HCT116 (cell line): ENCODE results near the gene CDH23. TPM values are rescaled to one million over a fixed set of nuclear protein-coding genes. Genes with fewer than 3 reads are reported as not detected.

Experiments used
- ATAC-seq: fragments of 200-7000 bp; cut with Tn5 transposase; 2 replicates; pipeline ENCODE4 v1.9.1; 2020; ENCODE audit warnings: mild to moderate bottlenecking, moderate library complexity
- BruUV-seq: library from RNA; stranded (reverse); fragments of 400-500 nt; replicated peaks from 2 replicates; lab custom pipeline; 2021; lab: Mats Ljungman, UMichigan
- CTCF ChIA-PET: fragments of 300-600 bp; sonication (Branson Sonifier 250); formaldehyde crosslinking; loops from one replicate; lab custom pipeline; 2021; ENCODE audit warnings: antibody characterized with exemption; lab: Charles Lee
- POLR2A ChIA-PET: fragments of 300-600, 350-600 bp; sonication (Branson Sonifier 250); formaldehyde crosslinking; loops from one replicate; lab custom pipeline; 2021; ENCODE audit warnings: antibody characterized with exemption; lab: Charles Lee
- RAD21 ChIA-PET, 2 experiments: fragments of 300-600 bp; sonication (Branson Sonifier 250); formaldehyde crosslinking; loops; one replicate each; lab custom pipeline; 2023; ENCODE audit warnings: low total read pairs in 2 of 2; ENCODE audit not compliant: uncharacterized antibody in 2 of 2, unreplicated experiment in 2 of 2, low non-redundant PET in 1 of 2; lab: Charles Lee
- DNase-seq: peaks from one replicate; pipeline ENCODE4 v3.0.0-alpha.2; 2010; ENCODE audit warnings: low read depth, low spot score
- H2AFZ ChIP-seq: fragments of 200-600 bp; shearing (Covaris generic), sonication (generic); 2 replicates; pipeline ENCODE4 v1.6.1; 2017; ENCODE audit warnings: low read depth, mixed run types, mixed read lengths, antibody characterized with exemption, low read length; ENCODE audit not compliant: poor library complexity, severe bottlenecking
- H3K27ac ChIP-seq: 2 replicates; pipeline ENCODE4 v1.5.1; 2012; ENCODE audit warnings: low read depth, low read length
- H3K27me3 ChIP-seq: fragments of 200-600 bp; sonication (generic); 2 replicates; pipeline ENCODE4 v1.6.1; 2016; ENCODE audit warnings: mixed run types, low read length, mixed read lengths; ENCODE audit not compliant: insufficient read depth
- H3K36me3 ChIP-seq, 2 experiments: fragments of 200-500 bp in 1 of 2; fragments of 200-600 bp in 1 of 2; sonication (Bioruptor generic) in 1 of 2; sonication (generic) in 1 of 2; 2 replicates each; pipeline versions ENCODE4 v1.5.1 to v1.6.1; 2014 to 2016; ENCODE audit warnings: low read length in 2 of 2, inconsistent platforms in 1 of 2, mixed read lengths in 1 of 2, mixed run types in 1 of 2; ENCODE audit not compliant: insufficient read depth in 2 of 2, control insufficient read depth in 1 of 2
- H3K4me1 ChIP-seq, 2 experiments: fragments of 200-600 bp in 1 of 2; sonication (generic) in 1 of 2; 2 replicates each; pipeline versions ENCODE4 v1.5.1 to v1.6.1; 2012 to 2017; ENCODE audit warnings: low read length in 2 of 2, inconsistent platforms in 1 of 2, mild to moderate bottlenecking in 1 of 2, mixed read lengths in 1 of 2, mixed run types in 1 of 2, moderate library complexity in 1 of 2; ENCODE audit not compliant: insufficient read depth in 2 of 2, control insufficient read depth in 1 of 2
- H3K4me2 ChIP-seq: fragments of 200-600 bp; sonication (generic); 2 replicates; pipeline ENCODE4 v1.6.1; 2017; ENCODE audit warnings: mixed run types, low read length, mixed read lengths
- H3K4me3 ChIP-seq, 2 experiments: fragments of 200-600 bp in 1 of 2; sonication (generic) in 1 of 2; replicated peaks in 1 of 2; 2 replicates each; pipeline ENCODE4 v1.5.1; 2011 to 2016; ENCODE audit warnings: low read length in 2 of 2, control low read depth in 1 of 2, low read depth in 1 of 2, mild to moderate bottlenecking in 1 of 2, mixed read lengths in 1 of 2, mixed run types in 1 of 2
- H3K79me2 ChIP-seq: fragments of 200-600 bp; sonication (generic); 2 replicates; pipeline ENCODE4 v1.6.1; 2017; ENCODE audit warnings: mild to moderate bottlenecking, mixed run types, low read length, moderate library complexity, mixed read lengths; ENCODE audit not compliant: insufficient read depth
- H3K9ac ChIP-seq: fragments of 200-600 bp; sonication (generic); 2 replicates; pipeline ENCODE4 v1.6.1; 2016; ENCODE audit warnings: low read length, mixed read lengths
- H3K9me2 ChIP-seq: fragments of 200-600 bp; sonication (generic), shearing (Covaris generic); 2 replicates; pipeline ENCODE4 v1.6.1; 2017; ENCODE audit warnings: mixed run types, mild to moderate bottlenecking, moderate library complexity; ENCODE audit not compliant: insufficient read depth
- H3K9me3 ChIP-seq, 2 experiments: fragments of 200-500 bp in 1 of 2; fragments of 200-600 bp in 1 of 2; sonication (Bioruptor generic) in 1 of 2; sonication (generic) in 1 of 2; 2 replicates each; pipeline ENCODE4 v1.6.1; 2014 to 2017; ENCODE audit warnings: low read length in 2 of 2, mixed read lengths in 2 of 2, inconsistent platforms in 1 of 2, low read depth in 1 of 2, mild to moderate bottlenecking in 1 of 2, mixed run types in 1 of 2, moderate library complexity in 1 of 2; ENCODE audit not compliant: control insufficient read depth in 1 of 2, insufficient read depth in 1 of 2
- H4K20me1 ChIP-seq: fragments of 200-600 bp; sonication (generic), shearing (Covaris generic); 2 replicates; pipeline ENCODE4 v1.6.1; 2017; ENCODE audit warnings: mixed run types, mild to moderate bottlenecking, moderate library complexity; ENCODE audit not compliant: insufficient read depth
- CBX3 ChIP-seq: IDR thresholded peaks from 2 replicates; pipeline ENCODE4 v1.6.1; 2012; ENCODE audit warnings: low read depth
- CEBPB ChIP-seq: IDR thresholded peaks from 2 replicates; pipeline ENCODE4 v1.6.1; 2012; ENCODE audit warnings: low read depth
- CTCF ChIP-seq, 3 experiments: fragments of 200-600 bp in 1 of 3; sonication (generic) in 1 of 3; IDR thresholded peaks in 2 of 3; conservative IDR thresholded peaks in 1 of 3; 2 replicates each; pipeline ENCODE4 v1.5.1; 2012 to 2017; ENCODE audit warnings: low read depth in 2 of 3, low read length in 2 of 3, antibody characterized with exemption in 1 of 3, borderline replicate concordance in 1 of 3, control low read depth in 1 of 3, mild to moderate bottlenecking in 1 of 3, mixed read lengths in 1 of 3, mixed run types in 1 of 3, moderate library complexity in 1 of 3; ENCODE audit not compliant: insufficient read depth in 1 of 3
- EGR1 ChIP-seq: IDR thresholded peaks from 2 replicates; pipeline ENCODE4 v1.6.1; 2012; ENCODE audit warnings: low read depth
- EZH2 ChIP-seq: fragments of 200-600 bp; sonication (generic); IDR thresholded peaks from 2 replicates; pipeline ENCODE4 v1.6.1; 2017; ENCODE audit warnings: antibody characterized with exemption, mixed run types
- EZH2phosphoT487 ChIP-seq: fragments of 200-600 bp; IDR thresholded peaks from 2 replicates; pipeline ENCODE4 v1.6.1; 2018; ENCODE audit warnings: antibody characterized with exemption, borderline replicate concordance
- JUND ChIP-seq: IDR thresholded peaks from 2 replicates; pipeline ENCODE4 v1.6.1; 2012
- MAX ChIP-seq: IDR thresholded peaks from 2 replicates; pipeline ENCODE4 v1.6.1; 2012
- POLR2A ChIP-seq: IDR thresholded peaks from 2 replicates; pipeline ENCODE4 v1.7.0; 2011; ENCODE audit warnings: borderline replicate concordance; ENCODE audit not compliant: insufficient read depth, insufficient read length; ENCODE audit errors: extremely low read depth
- RAD21 ChIP-seq: IDR thresholded peaks from 2 replicates; pipeline ENCODE4 v1.6.1; 2012; ENCODE audit warnings: low read depth, mild to moderate bottlenecking
- SIN3A ChIP-seq: IDR thresholded peaks from 2 replicates; pipeline ENCODE4 v1.6.1; 2012; ENCODE audit warnings: low read depth
- SP1 ChIP-seq: IDR thresholded peaks from 2 replicates; pipeline ENCODE4 v1.6.1; 2012; ENCODE audit warnings: low read depth
- SRF ChIP-seq: IDR thresholded peaks from 2 replicates; pipeline ENCODE4 v1.6.1; 2012; ENCODE audit warnings: low read depth
- TCF7L2 ChIP-seq: IDR thresholded peaks from 2 replicates; pipeline ENCODE4 v1.7.0; 2011; ENCODE audit warnings: borderline replicate concordance, inconsistent platforms; ENCODE audit not compliant: insufficient read depth, insufficient read length; ENCODE audit errors: extremely low read depth
- ZBTB33 ChIP-seq: IDR thresholded peaks from 2 replicates; pipeline ENCODE4 v1.6.1; 2011; ENCODE audit warnings: mild to moderate bottlenecking, low read length, moderate library complexity; ENCODE audit not compliant: insufficient replicate concordance; ENCODE audit errors: extremely low read depth
- ZFX ChIP-seq: fragments of 450-650 bp; IDR thresholded peaks from 2 replicates; pipeline ENCODE4 v1.6.1; 2017
- intact Hi-C: fragments of 100-400 bp; cut with micrococcal nuclease; formaldehyde crosslinking; loops from 2 replicates; pipeline ENCODE4 v1.10.0; 2022
- total RNA-seq: library from RNA; stranded (reverse); gene quantifications from one replicate; pipeline ENCODE4 v1.2.1, GENCODE V29; 2021; ENCODE audit not compliant: unreplicated experiment

The CDH23 gene
- total RNA-seq, 1 experiment from 2014 or later: not detected

- Histone ChIP-seq H3K4me1 (peaks cover 4 to 10% of the 10 kb centered on the region in 2 experiments; a peak in 3 of 4 replicates), H3K9me3 (no peaks in the 10 kb centered on the region; a peak in 1 of 4 replicates), H3K36me3 (no peaks in the 10 kb centered on the region), H3K9me2 (no peaks in the 10 kb centered on the region), H3K27ac (no peak overlapping the region), H3K27me3 (no peaks in the 10 kb centered on the region), H3K9ac (no peak overlapping the region), H3K4me2 (no peak overlapping the region), H3K4me3 (no peak overlapping the region), H2AFZ (no peak overlapping the region), H3K79me2 (no peaks in the 10 kb centered on the region), H4K20me1 (no peaks in the 10 kb centered on the region)
- ATAC-seq (no peak), DNase-seq (no peak)
- no TSS peak for BruUV-seq
- no peak for TF ChIP-seq CBX3
- no peak for TF ChIP-seq EZH2phosphoT487
- TF ChIP-seq MAX: no peak
- TF ChIP-seq SP1: no peak
- TF ChIP-seq ZFX: no peak
- TF ChIP-seq CEBPB: no peak
- no peak for TF ChIP-seq RAD21
- TF ChIP-seq EZH2: no peak
- TF ChIP-seq CTCF (IDR thresholded peaks at IDR 0.05 in 2 of 3, conservative IDR thresholded peaks at IDR 0.05 in 1 of 3; ENCODE audit: borderline replicate concordance in 1 of 3, insufficient read depth in 1 of 3, low read depth in 2 of 3, low read length in 2 of 3): no peak
- no peak for TF ChIP-seq EGR1
- no peak for TF ChIP-seq POLR2A
- TF ChIP-seq SRF: no peak
- no peak for TF ChIP-seq JUND
- TF ChIP-seq ZBTB33: no peak
- no peak for TF ChIP-seq SIN3A
- TF ChIP-seq TCF7L2: no peak
- ChIA-PET RAD21 (no interaction called here), POLR2A (no interaction called here), CTCF (interaction anchor here (2.9 kb wide), 1 partner anchor 11 kb away, joined by 14 read pairs; no protein-coding TSS in a partner anchor)
- intact Hi-C loops: no loop called here
These were observed 289.0 kb downstream of the CDH23 start for GRCh38 chr10:71685554-71686232.
